Suprapubic skin (tissue), 4 donors: ENCODE measurements around the gene TNS1. TPM values are rescaled to one million over a fixed set of nuclear protein-coding genes. Genes with fewer than 3 reads are reported as not detected.

Source experiments
- DNase-seq, 2 donors: peaks; one replicate each; pipeline ENCODE4 v3.0.0-alpha.2; 2019; ENCODE audit warnings: low spot score in 2 of 2
- H3K27ac ChIP-seq: fragments of 200-600 bp; sonication (generic); one replicate; pipeline ENCODE4 v1.5.1; 2019
- H3K27me3 ChIP-seq: fragments of 200-600 bp; sonication (generic); one replicate; pipeline ENCODE4 v1.5.1; 2019
- H3K36me3 ChIP-seq: fragments of 200-600 bp; sonication (generic); one replicate; pipeline ENCODE4 v1.5.1; 2019
- H3K4me1 ChIP-seq: fragments of 200-600 bp; sonication (generic); one replicate; pipeline ENCODE4 v1.5.1; 2019
- H3K4me3 ChIP-seq: fragments of 200-600 bp; sonication (generic); one replicate; pipeline ENCODE4 v1.5.1; 2019; ENCODE audit warnings: mild to moderate bottlenecking
- H3K9me3 ChIP-seq: fragments of 200-600 bp; sonication (generic); one replicate; pipeline ENCODE4 v1.5.1; 2019
- CTCF ChIP-seq, 2 donors: fragments of 200-600 bp in 1 of 2; fragments of 450-650 bp in 1 of 2; sonication (generic) in 1 of 2; IDR thresholded peaks; one replicate each; pipeline ENCODE4 v1.5.1; 2016 to 2019; ENCODE audit warnings: antibody characterized with exemption in 2 of 2, mild to moderate bottlenecking in 1 of 2, moderate library complexity in 1 of 2
- EP300 ChIP-seq: sonication (generic); formaldehyde crosslinking; IDR thresholded peaks from one replicate; pipeline ENCODE4 v1.6.1; 2017; ENCODE audit warnings: antibody characterized with exemption
- POLR2A ChIP-seq, 2 donors: fragments of 450-650 bp; IDR thresholded peaks; one replicate each; pipeline ENCODE4 v1.6.1; 2017; ENCODE audit warnings: antibody characterized with exemption in 2 of 2, mild to moderate bottlenecking in 2 of 2, moderate library complexity in 2 of 2
- POLR2AphosphoS5 ChIP-seq, 3 donors: sonication (generic); formaldehyde crosslinking; IDR thresholded peaks; one replicate each; pipeline ENCODE4 v1.6.1; 2017; ENCODE audit warnings: antibody characterized with exemption in 3 of 3
- WGBS: methylation state at CpG from one replicate; pipeline ENCODE4 v1.1.5; 2018; 5-methylcytosine and 5-hydroxymethylcytosine counted together
- total RNA-seq, 4 donors: library from RNA; depleted of rRNA; stranded (reverse); fragments of >200 nt; gene quantifications; one replicate each; pipeline ENCODE4 v1.1.0, GENCODE V29; 2016

The TNS1 gene
- total RNA-seq, 4 donors from 2014 or later: 64.1 to 145 (median 99.5) TPM

DNA sequence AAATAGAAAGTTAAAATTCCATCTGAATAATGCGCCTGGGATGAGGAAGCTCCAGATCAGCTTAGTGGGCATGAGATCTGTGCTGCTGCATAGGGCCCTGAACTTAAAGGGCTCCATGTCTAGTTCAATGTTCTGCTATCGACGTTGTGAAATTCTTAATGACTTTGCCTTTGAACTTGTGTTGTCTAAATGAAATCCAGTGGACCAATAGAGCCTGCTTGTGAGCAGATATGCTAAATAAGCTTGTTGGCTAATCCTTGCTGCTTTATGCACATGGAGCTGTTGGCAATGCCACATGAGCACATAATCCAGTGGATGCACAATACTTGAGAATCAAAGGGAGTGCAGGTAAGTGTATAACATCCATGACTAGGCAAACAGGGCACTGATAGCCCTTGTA lies 228.6 kb downstream of the TNS1 start:
- Histone ChIP-seq H3K9me3 (no peaks in the 10 kb centered on the region), H3K4me1 (peaks cover 5% of the 10 kb centered on the region), H3K27ac (no peak overlapping the region), H3K27me3 (no peaks in the 10 kb centered on the region), H3K4me3 (no peak overlapping the region), H3K36me3 (no peaks in the 10 kb centered on the region)
- TF ChIP-seq POLR2A (IDR thresholded peaks at IDR 0.05) (no peak), EP300 (no peak), CTCF (IDR thresholded peaks at IDR 0.05) (no peak), POLR2AphosphoS5 (IDR thresholded peaks at IDR 0.05) (no peak)
- DNase-seq: no peak
- 90% methylated on average over 3 of the region's 3 CpGs for WGBS

DNA sequence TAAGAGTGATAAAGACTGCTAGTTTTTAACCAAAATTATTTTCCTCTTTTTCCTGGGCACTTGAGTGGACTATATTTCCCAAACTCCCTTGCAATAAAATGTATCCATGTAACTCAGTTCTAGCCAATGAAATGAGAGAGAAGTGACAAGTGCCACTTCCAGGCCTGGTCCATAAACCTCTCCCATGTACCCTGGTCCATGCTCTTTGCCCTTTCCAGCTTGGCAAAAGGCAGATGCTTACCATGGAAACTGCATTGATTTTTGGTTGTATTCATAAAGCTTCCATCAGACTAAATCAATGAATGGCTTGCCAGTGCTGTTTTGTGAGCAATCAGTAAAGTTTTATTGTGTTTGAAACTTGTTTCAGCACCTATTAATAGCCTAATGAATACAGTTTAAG lies 229.3 kb downstream of the TNS1 start:
- no peak overlapping the region for H3K27ac ChIP-seq
- H3K9me3 ChIP-seq: no peaks in the 10 kb centered on the region
- H3K36me3 ChIP-seq: no peaks in the 10 kb centered on the region
- TF ChIP-seq CTCF (IDR thresholded peaks at IDR 0.05) (no peak), POLR2A (IDR thresholded peaks at IDR 0.05) (no peak), EP300 (no peak), POLR2AphosphoS5 (IDR thresholded peaks at IDR 0.05) (no peak)
- peaks cover 5% of the 10 kb centered on the region for H3K4me1 ChIP-seq
- no peaks in the 10 kb centered on the region for H3K27me3 ChIP-seq
- H3K4me3 ChIP-seq: no peak overlapping the region
- DNase-seq: no peak

- no peak overlapping the region for H3K4me3 ChIP-seq
- DNase-seq: no peak
- H3K27ac ChIP-seq: no peak overlapping the region
- no peaks in the 10 kb centered on the region for H3K4me1 ChIP-seq
- WGBS: 94% methylated on average over 4 of the region's 4 CpGs
- TF ChIP-seq POLR2A (IDR thresholded peaks at IDR 0.05) (no peak), CTCF (IDR thresholded peaks at IDR 0.05) (no peak), POLR2AphosphoS5 (IDR thresholded peaks at IDR 0.05) (no peak), EP300 (no peak)
- H3K9me3 ChIP-seq: peaks cover 8% of the 10 kb centered on the region
- H3K36me3 ChIP-seq: no peaks in the 10 kb centered on the region
- no peaks in the 10 kb centered on the region for H3K27me3 ChIP-seq
Measured at GRCh38 chr2:217766356-217766755, 236.4 kb downstream of the TNS1 start.

- Histone ChIP-seq H3K4me3 (no peak overlapping the region), H3K36me3 (no peaks in the 10 kb centered on the region), H3K4me1 (peaks cover 2% of the 10 kb centered on the region), H3K9me3 (peaks cover 13% of the 10 kb centered on the region), H3K27ac (no peak overlapping the region), H3K27me3 (no peaks in the 10 kb centered on the region)
- WGBS: 88% methylated on average over 1 of the region's 1 CpG
- TF ChIP-seq POLR2AphosphoS5 (IDR thresholded peaks at IDR 0.05) (no peak), EP300 (no peak), POLR2A (IDR thresholded peaks at IDR 0.05) (no peak), CTCF (IDR thresholded peaks at IDR 0.05) (no peak)
- DNase-seq: no peak
Measured at GRCh38 chr2:217761645-217762277, 241.0 kb downstream of the TNS1 start.

GRCh38 chr2:217759991-217760390 lies 242.8 kb downstream of the TNS1 start:
- H3K36me3 ChIP-seq: no peaks in the 10 kb centered on the region
- TF ChIP-seq EP300 (no peak), POLR2AphosphoS5 (IDR thresholded peaks at IDR 0.05) (no peak), CTCF (IDR thresholded peaks at IDR 0.05) (no peak), POLR2A (IDR thresholded peaks at IDR 0.05) (no peak)
- WGBS: 79% methylated on average over 2 of the region's 2 CpGs
- peaks cover 8% of the 10 kb centered on the region for H3K4me1 ChIP-seq
- no peaks in the 10 kb centered on the region for H3K27me3 ChIP-seq
- no peak overlapping the region for H3K4me3 ChIP-seq
- no peak for DNase-seq
- peaks cover 13% of the 10 kb centered on the region for H3K9me3 ChIP-seq
- no peak overlapping the region for H3K27ac ChIP-seq
